Tibial nerve (tissue), 4 donors: ENCODE results near the gene PRKG1. TPM values are rescaled to one million over a fixed set of nuclear protein-coding genes. Genes with fewer than 3 reads are reported as not detected.
A peak's percentile ranks its signal among the peaks of the same experiment; 100 is the strongest.

Experiments used
- DNase-seq, 2 donors: peaks; one replicate each; pipeline ENCODE4 v3.0.0-alpha.2; 2019; ENCODE audit warnings: low spot score in 2 of 2
- H3K27ac ChIP-seq, 4 donors: fragments of 200-600 bp; sonication (generic) in 3 of 4; one replicate each; pipeline ENCODE4 v1.5.1; 2017 to 2019; ENCODE audit warnings: mild to moderate bottlenecking in 1 of 4
- H3K27me3 ChIP-seq, 2 donors: fragments of 200-600 bp; sonication (generic) in 1 of 2; one replicate each; pipeline versions ENCODE4 v1.5.1 to v1.6.0; 2017 to 2019
- H3K36me3 ChIP-seq, 3 donors: fragments of 200-600 bp; sonication (generic); one replicate each; pipeline ENCODE4 v1.5.1; 2018 to 2019
- H3K4me1 ChIP-seq, 4 donors: fragments of 200-600 bp; sonication (generic) in 3 of 4; one replicate each; pipeline ENCODE4 v1.5.1; 2017 to 2019
- H3K4me3 ChIP-seq, 4 donors: fragments of 200-600 bp; sonication (generic) in 3 of 4; one replicate each; pipeline ENCODE4 v1.5.1; 2017 to 2019; ENCODE audit warnings: mild to moderate bottlenecking in 1 of 4, moderate library complexity in 1 of 4
- H3K9me3 ChIP-seq, 4 donors: fragments of 200-600 bp; sonication (generic) in 3 of 4; one replicate each; pipeline ENCODE4 v1.5.1; 2017 to 2019
- CTCF ChIP-seq, 5 experiments: fragments of 200-600 bp in 3 of 5; fragments of 450-650 bp in 2 of 5; sonication (generic) in 3 of 5; IDR thresholded peaks; one replicate each; pipeline ENCODE4 v1.5.1; 2016 to 2019; ENCODE audit warnings: antibody characterized with exemption in 5 of 5, mild to moderate bottlenecking in 3 of 5, moderate library complexity in 2 of 5
- EP300 ChIP-seq, 2 donors: sonication (generic); formaldehyde crosslinking; IDR thresholded peaks; one replicate each; pipeline ENCODE4 v1.6.1; 2017; ENCODE audit warnings: antibody characterized with exemption in 2 of 2, mild to moderate bottlenecking in 1 of 2
- POLR2A ChIP-seq, 2 donors: fragments of 450-650 bp; IDR thresholded peaks; one replicate each; pipeline ENCODE4 v1.6.1; 2017; ENCODE audit warnings: antibody characterized with exemption in 2 of 2, mild to moderate bottlenecking in 2 of 2, moderate library complexity in 2 of 2
- WGBS, 2 donors: methylation state at CpG; one replicate each; pipeline ENCODE4 v1.1.5; 2018; 5-methylcytosine and 5-hydroxymethylcytosine counted together
- total RNA-seq, 4 donors: library from RNA; depleted of rRNA; stranded (reverse); fragments of >200 nt; gene quantifications; one replicate each; pipeline ENCODE4 v1.1.0, GENCODE V29; 2016

The PRKG1 gene
- total RNA-seq, 4 donors from 2014 or later, result 8.7 to 35.0 (median 14.8) TPM

- no peaks in the 10 kb centered on the region for H3K9me3 ChIP-seq
- no peak for DNase-seq
- H3K4me3 ChIP-seq, result no peak overlapping the region
- no peaks in the 10 kb centered on the region for H3K36me3 ChIP-seq
- TF ChIP-seq CTCF (IDR thresholded peaks at IDR 0.05), result no peak
- no peak for TF ChIP-seq EP300 (IDR thresholded peaks at IDR 0.05)
- TF ChIP-seq POLR2A (IDR thresholded peaks at IDR 0.05), result no peak
- no peak overlapping the region for H3K27ac ChIP-seq
- peaks cover 0 to 14% (median 4%) of the 10 kb centered on the region in 4 donors for H3K4me1 ChIP-seq
- 68 to 72% methylated on average over 5 of the region's 5 CpGs for WGBS, 2 donors
- no peaks in the 10 kb centered on the region for H3K27me3 ChIP-seq
These were observed 860.1 kb downstream of the PRKG1 start for GRCh38 chr10:51934373-51934772.

- no peak for DNase-seq
- no peaks in the 10 kb centered on the region for H3K9me3 ChIP-seq
- H3K4me1 ChIP-seq, result peaks cover 0 to 14% (median 4%) of the 10 kb centered on the region in 4 donors
- 68 to 72% methylated on average over 5 of the region's 5 CpGs for WGBS, 2 donors
- TF ChIP-seq POLR2A (IDR thresholded peaks at IDR 0.05) (no peak), EP300 (IDR thresholded peaks at IDR 0.05) (no peak), CTCF (IDR thresholded peaks at IDR 0.05) (no peak)
- H3K36me3 ChIP-seq, result no peaks in the 10 kb centered on the region
- H3K27ac ChIP-seq, result no peak overlapping the region
- no peaks in the 10 kb centered on the region for H3K27me3 ChIP-seq
- H3K4me3 ChIP-seq, result no peak overlapping the region
These were observed 861.1 kb downstream of the PRKG1 start for GRCh38 chr10:51935341-51935740.

- Histone ChIP-seq H3K9me3 (no peaks in the 10 kb centered on the region), H3K4me1 (peaks cover 0 to 14% (median 4%) of the 10 kb centered on the region in 4 donors), H3K27ac (peak overlapping the region in 1 of 4 donors; percentile 25), H3K27me3 (no peaks in the 10 kb centered on the region), H3K4me3 (no peak overlapping the region), H3K36me3 (no peaks in the 10 kb centered on the region)
- WGBS, 2 donors, result 56 to 57% methylated on average over 7 of the region's 7 CpGs
- no peak for DNase-seq
- TF ChIP-seq CTCF (IDR thresholded peaks at IDR 0.05), result no peak
- TF ChIP-seq EP300 (IDR thresholded peaks at IDR 0.05), result no peak
- TF ChIP-seq POLR2A (IDR thresholded peaks at IDR 0.05), result no peak
These were observed 863.2 kb downstream of the PRKG1 start for GRCh38 chr10:51937308-51938140.

- peaks cover 0 to 23% (median 5%) of the 10 kb centered on the region in 4 donors for H3K4me1 ChIP-seq
- no peak for DNase-seq
- no peaks in the 10 kb centered on the region for H3K27me3 ChIP-seq
- H3K4me3 ChIP-seq, result no peak overlapping the region
- H3K9me3 ChIP-seq, result no peaks in the 10 kb centered on the region
- H3K27ac ChIP-seq, result peak overlapping the region in 2 of 4 donors; percentile 35 to 45
- 75 to 82% methylated on average over 10 of the region's 10 CpGs for WGBS, 2 donors
- TF ChIP-seq EP300 (IDR thresholded peaks at IDR 0.05), result no peak
- TF ChIP-seq POLR2A (IDR thresholded peaks at IDR 0.05), result no peak
- TF ChIP-seq CTCF (IDR thresholded peaks at IDR 0.05), result no peak
- H3K36me3 ChIP-seq, result no peaks in the 10 kb centered on the region
These were observed 876.2 kb downstream of the PRKG1 start for GRCh38 chr10:51950371-51950995.

GRCh38 chr10:51950996-51951555, 876.8 kb downstream of the PRKG1 start:
- H3K9me3 ChIP-seq, result no peaks in the 10 kb centered on the region
- no peak overlapping the region for H3K4me3 ChIP-seq
- peak overlapping the region in 2 of 4 donors; percentile 35 to 45 for H3K27ac ChIP-seq
- H3K36me3 ChIP-seq, result no peaks in the 10 kb centered on the region
- peaks cover 0 to 23% (median 5%) of the 10 kb centered on the region in 4 donors for H3K4me1 ChIP-seq
- 59% methylated on average over 1 of the region's 1 CpG for WGBS, 2 donors
- DNase-seq, result no peak
- TF ChIP-seq CTCF (IDR thresholded peaks at IDR 0.05) (no peak), EP300 (IDR thresholded peaks at IDR 0.05) (no peak), POLR2A (IDR thresholded peaks at IDR 0.05) (no peak)
- no peaks in the 10 kb centered on the region for H3K27me3 ChIP-seq
